ENCODE measurements around the gene MAGEF1. TPM values are rescaled to one million over a fixed set of nuclear protein-coding genes. Genes with fewer than 3 reads are reported as not detected.

The MAGEF1 gene
- total and polyA plus RNA-seq, 9 of the 15 experiments (the other 6 are each of a cell fraction or from before 2014, with no cell fraction given) = 1.5 to 39.1 (median 19.8) TPM

GRCh38 chr3:184685055-184685454 lies 26.8 kb downstream of the MAGEF1 start (continued):
- TF ChIP-seq ZNF277 (CRISPR knock-in tag; IDR thresholded peaks at IDR 0.05; ENCODE audit: borderline replicate concordance) = no peak
- TF ChIP-seq PHF21A (IDR thresholded peaks at IDR 0.05; ENCODE audit: borderline replicate concordance, low read depth) = no peak
- no peak for TF ChIP-seq FOXO4 (CRISPR knock-in tag; IDR thresholded peaks at IDR 0.05)
- TF ChIP-seq ZNF589 (CRISPR knock-in tag; IDR thresholded peaks at IDR 0.05; ENCODE audit: low read depth) = no peak
- no peak for TF ChIP-seq GTF2A2 (tag; IDR thresholded peaks at IDR 0.05)
- TF ChIP-seq STAT5B (CRISPR knock-in tag; IDR thresholded peaks at IDR 0.05) = no peak

GRCh38 chr3:184683900-184684560 lies 27.8 kb downstream of the MAGEF1 start:
- no peaks in the 10 kb centered on the region for H3K36me3 ChIP-seq (ENCODE audit: control insufficient read depth, insufficient read depth, low read length)
- no peaks in the 10 kb centered on the region for H3K79me2 ChIP-seq (ENCODE audit: control insufficient read depth, insufficient read depth, low read length)
- ATAC-seq = no peak
- 2% methylated on average over 12 of the region's 12 CpGs for WGBS (ENCODE audit: insufficient coverage, low coverage, missing lambda C conversion rate)
- peaks cover 30 to 68% of the 10 kb centered on the region in 2 experiments; a peak in 4 of 5 replicates for H3K27me3 ChIP-seq (ENCODE audit: control insufficient read depth in 2 of 2, insufficient read depth in 2 of 2, low read length in 2 of 2)
- intact Hi-C loops (cut with micrococcal nuclease) = no loop called here
- in situ Hi-C loops (cut with MboI) = no loop called here
- no peak overlapping the region for H3K9ac ChIP-seq (ENCODE audit: insufficient read depth in 1 of 2, low read depth in 2 of 2, low read length in 2 of 2)
- no peak overlapping the region for H3K4me2 ChIP-seq (ENCODE audit: insufficient read depth, low read length)
- POLR2A ChIA-PET = interaction anchor here (0.9 kb wide), 1 partner anchor 12 kb away, joined by 3 read pairs; no protein-coding TSS in a partner anchor
- CTCF ChIA-PET (ENCODE audit: low intra/inter-chr PET ratio) = no interaction called here
- H3K9me1 ChIP-seq (ENCODE audit: control insufficient read depth, insufficient read depth, low read length) = no peaks in the 10 kb centered on the region
- no peak overlapping the region for H3K27ac ChIP-seq (ENCODE audit: extremely low read depth, low read depth, low read length)
- DNase-seq (ENCODE audit: extremely low read depth in 1 of 4, low spot score in 3 of 4) = no peak
- no peak overlapping the region for H2AFZ ChIP-seq (ENCODE audit: low read depth, low read length)
- H3K4me1 ChIP-seq (replicated peaks in 1 of 2; ENCODE audit: control insufficient read depth in 2 of 2, insufficient read depth in 2 of 2, low read length in 2 of 2) = peaks cover 0 to under 1% of the 10 kb centered on the region in 2 experiments; a peak in 1 of 5 replicates
- H4K20me1 ChIP-seq (replicated peaks; ENCODE audit: control insufficient read depth, insufficient read depth, low read length) = no peaks in the 10 kb centered on the region; the same call in 1 of the 2 replicates
- no peak for FAIRE-seq
- no TSS peak for BruUV-seq (replicated peaks)
- H3K9me3 ChIP-seq (replicated peaks; ENCODE audit: control insufficient read depth, insufficient read depth, low read depth, low read length) = no peaks in the 10 kb centered on the region
- no peak overlapping the region for H3K4me3 ChIP-seq
- TF ChIP-seq ZBTB34 (CRISPR knock-in tag; IDR thresholded peaks at IDR 0.05) (no peak), RFX1 (IDR thresholded peaks at IDR 0.05) (no peak), SP2 (IDR thresholded peaks at IDR 0.05; ENCODE audit: extremely low read depth, low read depth, low read length, poor library complexity, severe bottlenecking) (no peak), FOS (IDR thresholded peaks at IDR 0.05; ENCODE audit: extremely low read depth, insufficient read length) (no peak), PHF8 (IDR thresholded peaks at IDR 0.05; ENCODE audit: borderline replicate concordance, low read length) (no peak), TEAD2 (tag; IDR thresholded peaks at IDR 0.05) (no peak), GMEB1 (CRISPR knock-in tag; IDR thresholded peaks at IDR 0.05) (no peak), PRPF4 (IDR thresholded peaks at IDR 0.05; ENCODE audit: insufficient read depth, low read depth, low read length, poor library complexity, severe bottlenecking) (no peak)
